Measurements from ENCODE around the gene MRPL19. TPM values are rescaled to one million over a fixed set of nuclear protein-coding genes. Genes with fewer than 3 reads are reported as not detected.

Gene MRPL19
- total RNA-seq, 1 experiment from 2014 or later: 57.0 TPM

DNA sequence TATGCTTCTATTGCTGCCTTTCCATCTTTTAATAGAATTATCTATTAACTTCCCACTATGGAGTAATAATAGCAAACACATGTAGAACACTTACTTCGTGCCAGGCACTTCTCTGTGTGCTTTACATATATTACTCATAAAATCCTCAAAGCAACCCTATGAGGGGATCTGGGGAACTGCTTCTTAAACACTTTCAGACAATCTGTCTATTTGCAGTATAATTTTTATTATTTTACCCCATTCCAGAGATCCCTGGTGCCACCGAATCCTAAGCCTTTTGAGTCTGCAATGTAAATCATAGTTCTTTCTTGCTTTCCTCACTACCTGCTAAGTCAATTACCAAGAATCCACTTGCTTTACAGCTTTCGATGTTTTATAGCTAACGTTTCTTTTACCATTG is 89.7 kb downstream of the MRPL19 start:
- DNase-seq (ENCODE audit: low read depth): no peak

DNA sequence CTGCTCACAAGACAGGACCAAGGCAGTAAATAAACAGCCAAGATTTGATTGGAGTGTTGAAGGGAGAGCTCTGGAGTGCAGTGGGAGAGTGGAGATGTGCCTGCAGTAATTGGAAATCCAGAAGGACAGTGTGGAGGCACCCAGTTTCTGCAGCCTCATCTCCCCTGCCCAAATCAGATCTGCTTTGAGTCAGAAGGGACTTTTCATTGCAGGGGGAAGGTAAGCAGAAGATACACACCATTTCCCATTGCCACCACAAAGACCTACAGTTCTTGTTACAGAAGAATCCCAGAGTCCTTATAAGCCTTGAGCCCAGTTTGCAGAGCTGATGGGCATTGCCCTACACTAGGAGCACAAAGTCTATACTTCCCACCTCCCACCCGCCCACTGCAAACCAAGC is 91.4 kb downstream of the MRPL19 start:
- no peak for DNase-seq (ENCODE audit: low read depth)

Other genes with a start within 250 kb of the MRPL19 start
- gene EVA1A, start 85.8 kb upstream of the MRPL19 start, total RNA-seq (2014; rRNA removed; shearing (Covaris generic)): 68.7 and 95.4 TPM in 2 replicates
- 22.4 and 22.8 TPM in 2 replicates for gene GCFC2, start 64.1 kb downstream of the MRPL19 start, total RNA-seq (2014; rRNA removed; shearing (Covaris generic))